Measurements from ENCODE around the gene INHBA.

GRCh38 chr7:41682422-41682821 lies 20.5 kb downstream of the INHBA start:
- no peak for TF ChIP-seq CTCF (IDR thresholded peaks at IDR 0.05 in 4 of 5, conservative IDR thresholded peaks at IDR 0.05 in 1 of 5)
- TF ChIP-seq POLR2A (IDR thresholded peaks at IDR 0.05): no peak
